NCI-H2081 treated with DMSO at 0.1 percent for 48 hours (cell line): ENCODE measurements around the gene KCNJ12.

Source experiments
- DNase-seq: peaks from one replicate; lab custom pipeline; 2025; lab: John Stamatoyannopoulos, UW

KCNJ12 gene

GRCh38 chr17:21368545-21369246 lies 7.5 kb upstream of the KCNJ12 start:
- DNase-seq: no peak

GRCh38 chr17:21369395-21369794 lies 6.8 kb upstream of the KCNJ12 start:
- no peak for DNase-seq

- DNase-seq: no peak
These were observed 5.7 kb upstream of the KCNJ12 start for GRCh38 chr17:21370430-21370829.

GRCh38 chr17:21371511-21372081 lies 4.6 kb upstream of the KCNJ12 start:
- DNase-seq: no peak

GRCh38 chr17:21372256-21372954 lies 3.8 kb upstream of the KCNJ12 start:
- no peak for DNase-seq

GRCh38 chr17:21373036-21373435 lies 3.1 kb upstream of the KCNJ12 start:
- DNase-seq: no peak

- DNase-seq: no peak
These were observed 2.3 kb upstream of the KCNJ12 start for GRCh38 chr17:21373696-21374440.

GRCh38 chr17:21374441-21375161 lies 1.6 kb upstream of the KCNJ12 start:
- DNase-seq: no peak

GRCh38 chr17:21375162-21375560 lies 996 bp upstream of the KCNJ12 start:
- DNase-seq: no peak

GRCh38 chr17:21375757-21376080 lies 438 bp upstream of the KCNJ12 start:
- DNase-seq: no peak

- DNase-seq: no peak
These were observed 868 bp downstream of the KCNJ12 start for GRCh38 chr17:21376759-21377690.

GRCh38 chr17:21377705-21378396 lies 1.7 kb downstream of the KCNJ12 start:
- no peak for DNase-seq

GRCh38 chr17:21378553-21378952 lies 2.4 kb downstream of the KCNJ12 start:
- DNase-seq: no peak

- no peak for DNase-seq
These were observed 3.0 kb downstream of the KCNJ12 start for GRCh38 chr17:21379080-21379711.

GRCh38 chr17:21380659-21381058 lies 4.5 kb downstream of the KCNJ12 start:
- no peak for DNase-seq

GRCh38 chr17:21381076-21381706 lies 5.0 kb downstream of the KCNJ12 start:
- no peak for DNase-seq

GRCh38 chr17:21382560-21383495 lies 6.7 kb downstream of the KCNJ12 start:
- DNase-seq: no peak

GRCh38 chr17:21385281-21385845 lies 9.2 kb downstream of the KCNJ12 start:
- no peak for DNase-seq
